Hematopoietic multipotent progenitor cell treated with erythropoietin and hydrocortisone succinate and interleukin-3 and kit ligand, for 17 days (in vitro differentiated cells): ENCODE measurements around the gene CACNA2D4.
A peak's percentile ranks its signal among the peaks of the same experiment; 100 is the strongest.

ENCODE experiments used
- DNase-seq: peaks from one replicate; pipeline ENCODE4 v3.0.0-alpha.2; 2015; ENCODE audit warnings: low spot score

CACNA2D4 gene

GRCh38 chr12:1815814-1816729 lies 102.4 kb downstream of the CACNA2D4 start:
- DNase-seq = no peak

- DNase-seq = no peak
Observed at GRCh38 chr12:1815108-1815507, 103.3 kb downstream of the CACNA2D4 start.

GRCh38 chr12:1814266-1814665 lies 104.2 kb downstream of the CACNA2D4 start:
- DNase-seq = no peak

GRCh38 chr12:1812650-1813302 lies 105.7 kb downstream of the CACNA2D4 start:
- DNase-seq = no peak

- DNase-seq = no peak
Observed at GRCh38 chr12:1811948-1812291, 106.5 kb downstream of the CACNA2D4 start.

- no peak for DNase-seq
Observed at GRCh38 chr12:1811281-1811947, 107.0 kb downstream of the CACNA2D4 start.

- no peak for DNase-seq
Observed at GRCh38 chr12:1810931-1811280, 107.5 kb downstream of the CACNA2D4 start.

- no peak for DNase-seq
Observed at GRCh38 chr12:1810201-1810930, 108.1 kb downstream of the CACNA2D4 start.

GRCh38 chr12:1809591-1810190 lies 108.8 kb downstream of the CACNA2D4 start:
- DNase-seq = no peak

- DNase-seq = no peak
Observed at GRCh38 chr12:1808798-1809480, 109.5 kb downstream of the CACNA2D4 start.

- no peak for DNase-seq
Observed at GRCh38 chr12:1808036-1808797, 110.2 kb downstream of the CACNA2D4 start.

GRCh38 chr12:1807087-1807860 lies 111.2 kb downstream of the CACNA2D4 start:
- DNase-seq = no peak

GRCh38 chr12:1806301-1807086 lies 112.0 kb downstream of the CACNA2D4 start:
- peak; percentile 67 for DNase-seq

GRCh38 chr12:1805441-1806081 lies 112.9 kb downstream of the CACNA2D4 start:
- DNase-seq = no peak

- peak; percentile 90 for DNase-seq
Observed at GRCh38 chr12:1804545-1805332, 113.7 kb downstream of the CACNA2D4 start.

GRCh38 chr12:1803736-1804135 lies 114.7 kb downstream of the CACNA2D4 start:
- DNase-seq = no peak

GRCh38 chr12:1801303-1801975 lies 117.0 kb downstream of the CACNA2D4 start:
- DNase-seq = no peak
